AML-193 (cell line): ENCODE data around the gene C11orf21.
A peak's percentile ranks its signal among the peaks of the same experiment; 100 is the strongest.
"Not testable (repeated sequence)": the region's sequence is repeated elsewhere in the genome, so short reads cannot be mapped to it uniquely, and the experiment has no call there.

Source experiments
- DNase-seq, 2 experiments: peaks; one replicate each; lab custom pipeline; 2025; lab: John Stamatoyannopoulos, UW

Gene C11orf21

DNA sequence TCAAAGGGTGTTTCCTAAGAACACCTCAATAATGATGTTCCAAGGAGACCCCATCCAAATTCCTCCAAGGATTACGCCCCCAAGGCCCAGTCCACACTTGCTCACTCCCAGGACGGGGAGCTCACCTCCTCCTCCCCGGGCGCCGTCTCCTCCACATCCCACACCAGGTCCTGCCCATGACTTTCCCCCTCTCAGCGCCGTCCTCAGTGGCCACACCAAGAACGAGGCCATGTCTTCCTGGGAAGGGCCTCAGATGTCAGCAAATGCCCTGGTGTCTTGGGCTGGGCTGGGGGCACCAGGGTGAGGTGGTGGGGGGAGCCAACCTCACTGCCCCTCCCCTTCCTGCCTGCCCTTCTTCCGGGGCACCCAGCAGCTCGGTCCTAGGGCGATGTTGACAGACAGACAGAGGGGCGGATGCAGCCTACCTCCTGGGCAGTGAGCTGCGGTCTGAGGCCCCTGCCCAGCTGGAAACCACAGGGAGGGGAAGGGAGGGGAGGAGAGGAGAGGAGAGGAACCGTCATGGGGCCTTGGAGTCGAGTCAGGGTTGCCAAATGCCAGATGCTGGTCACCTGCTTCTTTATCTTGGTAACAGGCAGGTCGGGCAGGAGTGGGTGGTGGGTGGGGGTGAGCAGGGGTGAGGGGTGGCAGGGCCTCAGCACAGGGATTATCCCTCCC is at the start of gene C11orf21, which contains the start of gene TSPAN32:
TSS of gene C11orf21 (minus strand) at position 288 of the 675 bp plus-strand sequence. CDS start at position 178, 110 bp downstream.
TSS of gene TSPAN32 (plus strand) at position 383 of the 675 bp plus-strand sequence. CDS start at position 520, 137 bp downstream.
- peak; percentile 95 to 97 for DNase-seq

DNA sequence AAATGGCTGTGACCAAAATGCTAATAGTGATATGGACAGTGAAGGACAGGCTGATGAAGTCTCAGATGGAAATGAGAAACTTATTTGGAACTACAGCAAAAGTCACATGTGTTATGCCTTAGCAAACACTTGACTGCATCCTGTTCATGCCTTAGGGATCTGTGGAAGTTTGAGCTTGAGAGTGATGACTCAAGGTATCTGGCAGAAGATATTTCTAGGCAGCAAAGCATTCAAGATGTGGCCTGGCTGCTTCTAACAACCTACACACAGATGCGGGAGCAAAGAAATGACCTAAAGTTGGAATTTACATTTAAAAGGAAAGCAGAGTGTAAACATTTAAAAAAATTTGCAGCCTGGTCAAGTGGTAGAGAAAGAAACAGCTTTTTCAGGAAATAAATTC is 47.3 kb upstream of the C11orf21 start:
- DNase-seq: no peak

DNA sequence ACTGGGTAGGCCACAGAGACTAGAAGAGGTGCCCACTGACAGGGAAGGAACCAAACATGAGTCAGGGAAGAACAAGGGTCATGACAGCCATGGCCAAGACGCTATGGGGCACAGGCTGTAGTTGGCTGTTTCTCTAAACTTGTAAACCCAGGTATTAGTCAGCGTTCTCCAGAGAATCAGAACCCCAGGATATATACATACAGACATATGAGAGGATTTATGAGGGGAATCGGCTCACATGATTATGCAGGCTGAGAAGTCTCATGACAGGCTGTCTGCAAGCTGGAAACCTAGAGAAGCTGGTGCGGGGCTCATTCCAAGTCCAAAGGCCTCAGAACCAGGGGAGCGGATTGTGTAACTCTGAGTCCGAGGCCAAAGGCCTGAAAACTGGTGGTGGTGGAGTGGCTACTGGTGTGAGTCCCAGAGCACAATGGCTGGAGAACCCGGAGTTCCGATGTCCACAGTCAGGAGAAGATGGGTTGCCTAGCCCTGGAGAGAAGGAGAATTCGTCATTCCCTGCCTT is 45.7 kb upstream of the C11orf21 start:
- no peak for DNase-seq

DNA sequence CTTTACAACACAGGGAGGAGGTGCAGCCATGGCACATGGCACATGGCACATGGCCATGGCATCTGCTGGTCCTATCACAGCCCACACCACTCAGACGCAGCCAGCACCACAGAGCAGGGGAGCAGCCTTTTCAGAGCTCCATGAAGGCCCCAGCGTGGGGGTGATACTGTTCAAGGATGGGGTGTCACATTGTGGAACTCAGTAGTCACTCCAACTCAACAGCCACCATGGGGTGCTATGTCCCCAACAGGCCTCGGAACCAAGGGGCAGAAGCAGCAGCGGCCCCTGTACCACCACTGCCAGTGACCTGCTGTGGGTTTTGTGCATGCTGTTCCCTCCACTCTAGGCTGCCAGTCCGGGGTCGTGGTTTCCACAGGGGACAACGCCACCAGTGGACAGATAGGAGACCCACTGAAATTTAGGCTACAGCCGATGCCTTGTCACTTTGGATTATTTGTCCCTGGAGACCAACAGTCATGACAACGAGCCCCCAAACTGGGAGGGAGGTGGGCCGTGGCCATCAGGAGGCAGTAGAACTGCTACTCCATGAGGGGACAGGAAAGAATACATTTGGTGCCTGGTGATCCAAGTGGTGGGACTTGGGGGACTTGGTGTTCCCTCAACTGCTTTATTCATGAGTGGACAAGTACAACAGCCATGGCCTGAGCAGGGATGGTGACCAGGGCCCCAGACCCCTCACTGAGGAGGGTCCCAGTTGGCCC is 45.0 kb upstream of the C11orf21 start:
- no peak for DNase-seq

DNA sequence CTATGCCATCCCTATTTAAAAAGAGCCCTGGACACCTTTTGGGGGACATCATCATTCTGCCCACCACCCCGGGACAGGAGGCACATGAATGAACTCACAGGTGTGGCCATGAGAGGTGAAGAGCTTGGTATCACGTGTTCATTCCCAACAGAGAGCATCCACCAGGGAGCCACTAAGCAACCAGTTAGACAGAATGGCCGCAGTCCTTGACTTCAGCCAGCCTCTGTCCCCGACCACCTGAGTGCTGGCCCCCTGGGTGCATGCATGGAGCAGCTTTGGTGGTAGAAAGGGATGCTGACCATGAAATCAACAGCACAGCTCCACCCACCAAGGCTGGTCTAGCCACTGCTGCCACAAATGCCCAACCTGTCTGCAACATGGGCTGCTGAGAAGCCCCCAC is 44.3 kb upstream of the C11orf21 start:
- no peak for DNase-seq

DNA sequence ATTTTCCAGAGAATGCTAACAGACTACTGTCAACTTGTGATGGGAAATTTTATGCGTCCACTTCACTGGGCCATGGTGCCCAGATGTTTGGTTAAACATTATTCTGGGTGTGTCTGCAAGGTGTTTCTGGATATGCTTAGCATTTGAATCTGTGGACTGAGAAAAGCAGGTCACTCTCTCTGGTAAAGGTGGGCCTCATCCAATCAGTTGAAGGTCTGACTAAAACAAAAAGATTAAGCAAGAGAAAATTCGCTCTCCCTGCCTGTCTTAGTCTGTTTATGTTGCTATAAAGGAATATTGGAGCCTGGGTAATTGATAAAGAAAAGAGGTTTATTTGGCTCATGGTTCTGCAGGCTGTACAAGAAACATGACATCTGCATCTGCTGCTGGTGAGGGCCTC is 43.3 kb upstream of the C11orf21 start:
- no peak for DNase-seq

DNA sequence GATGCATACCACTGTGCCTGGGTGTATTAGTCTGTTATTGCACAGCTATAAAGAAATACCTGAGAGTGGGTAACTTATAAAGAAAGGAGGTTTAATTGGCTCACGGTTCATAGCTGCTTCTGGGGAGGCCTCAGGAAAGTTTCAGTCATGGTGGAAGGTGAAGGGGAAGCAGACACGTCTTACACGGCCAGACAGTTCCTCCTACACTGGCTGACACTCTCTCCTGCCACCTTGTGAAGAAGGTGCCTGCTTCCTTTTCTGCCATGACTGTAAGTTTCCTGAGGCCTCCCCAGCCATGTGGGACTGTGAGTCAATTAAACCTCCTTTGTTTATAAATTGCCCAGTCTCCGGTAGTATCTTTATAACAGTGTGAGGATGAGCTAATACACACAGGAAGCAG is 41.8 kb upstream of the C11orf21 start:
- no peak for DNase-seq

DNA sequence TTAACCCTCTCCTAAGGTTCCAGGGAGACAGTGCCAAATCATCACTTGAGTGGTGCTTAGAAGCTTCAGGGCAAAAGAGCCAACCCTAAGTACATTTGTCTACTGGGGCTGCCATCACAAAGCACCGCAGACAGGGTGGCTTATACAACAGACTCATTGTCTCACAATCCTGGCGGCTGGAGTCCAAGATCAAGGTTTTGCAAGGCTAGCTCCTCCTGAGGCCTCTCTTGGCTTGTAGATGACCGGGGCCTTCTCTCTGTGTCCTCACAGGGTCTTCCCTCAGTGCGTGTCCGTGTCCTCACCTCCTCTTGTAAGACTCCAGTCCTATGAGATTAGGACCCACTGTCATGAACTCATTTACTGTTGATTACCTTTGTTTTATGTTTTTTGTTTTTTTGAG is 41.3 kb upstream of the C11orf21 start:
- no peak for DNase-seq

DNA sequence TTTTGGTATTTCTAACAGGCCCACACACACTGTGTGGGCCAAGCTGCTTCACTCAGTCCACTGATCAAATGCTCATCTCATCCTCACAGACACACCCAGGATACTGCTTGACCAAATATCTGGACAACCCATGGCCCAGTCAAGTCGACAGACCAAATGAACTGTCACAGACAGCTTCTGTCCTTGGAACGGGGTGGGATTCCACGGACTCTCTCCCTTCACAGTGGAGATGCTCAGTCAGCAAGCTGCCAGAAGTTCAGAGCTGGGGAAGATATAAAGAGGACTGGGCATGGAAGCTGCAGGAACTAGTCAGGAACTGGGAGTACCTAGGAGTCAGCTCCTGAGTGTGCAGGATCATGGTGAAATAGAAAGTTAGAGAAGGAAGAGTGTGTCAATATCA is 40.8 kb upstream of the C11orf21 start:
- DNase-seq: no peak

DNA sequence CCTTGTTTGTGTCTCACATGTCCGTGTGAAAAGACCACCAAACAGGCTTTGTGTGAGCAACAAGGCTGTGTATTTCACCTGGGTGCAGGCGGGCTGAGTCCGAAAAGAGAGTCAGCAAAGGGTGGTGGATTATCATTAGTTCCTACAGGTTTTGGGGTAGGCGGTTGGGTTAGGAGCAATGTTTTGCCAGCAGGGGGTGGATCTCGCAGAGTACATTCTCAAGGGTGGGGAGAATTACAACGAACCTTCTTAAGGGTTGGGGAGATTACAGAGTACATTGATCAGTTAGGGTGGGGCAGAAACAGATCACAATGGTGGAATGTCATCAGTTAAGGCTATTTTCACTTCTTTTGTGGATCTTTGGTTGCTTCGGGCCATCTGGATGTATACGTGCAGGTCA is 37.0 kb upstream of the C11orf21 start:
- not testable (repeated sequence) for DNase-seq

DNA sequence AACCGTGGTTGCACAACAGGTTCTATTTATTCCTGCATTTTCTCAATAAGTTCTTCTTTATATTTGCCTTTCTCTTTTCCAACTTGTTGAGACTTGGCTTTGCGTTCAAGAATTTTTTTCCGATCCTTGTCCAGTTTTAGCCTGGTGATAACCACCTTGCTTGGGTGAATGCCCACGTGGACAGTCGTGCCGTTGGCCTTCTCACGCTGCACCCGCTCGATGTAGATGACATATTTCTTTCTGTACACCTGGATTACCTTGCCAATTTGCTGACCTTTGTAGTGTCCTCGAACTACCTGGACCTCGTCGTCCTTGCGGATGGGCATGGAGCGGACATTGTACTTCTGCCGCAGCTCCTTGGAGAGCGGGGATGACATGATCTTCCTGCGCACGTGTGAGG is 33.6 kb upstream of the C11orf21 start:
- DNase-seq: not testable (repeated sequence)

DNA sequence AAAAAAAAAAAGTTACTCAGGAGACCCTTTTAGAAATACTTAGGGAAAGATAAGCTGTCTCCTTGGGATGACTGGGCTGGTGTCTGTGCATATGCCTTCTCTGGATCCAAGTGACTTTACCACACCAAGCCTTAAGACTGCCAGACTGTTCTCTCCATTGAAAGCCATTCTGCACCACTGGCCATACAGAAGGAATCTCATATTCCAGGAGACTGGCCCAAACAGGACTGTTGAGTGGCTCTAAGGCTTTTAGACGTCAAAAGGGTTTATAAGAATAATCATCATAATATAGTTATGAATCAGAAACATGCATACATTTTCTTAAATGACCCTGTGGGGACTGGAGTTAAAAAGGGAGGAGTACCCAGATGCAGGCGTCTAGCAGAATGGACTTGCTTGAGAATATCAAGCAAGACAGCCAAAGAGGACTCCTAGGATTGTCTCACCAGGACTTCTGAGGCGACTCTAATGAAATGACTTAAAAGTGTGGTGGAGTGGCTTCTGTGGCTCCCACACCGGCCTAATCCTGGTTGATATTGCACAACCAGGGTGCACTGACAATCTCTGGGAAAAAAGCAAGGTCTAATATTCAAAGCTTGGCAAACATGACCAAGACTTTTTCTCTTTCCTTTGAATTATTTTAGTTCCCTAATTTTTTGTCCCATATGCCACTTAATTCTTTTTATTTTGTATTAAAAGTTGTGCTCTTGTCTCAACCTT is 31.9 kb upstream of the C11orf21 start:
- not testable (repeated sequence) for DNase-seq

DNA sequence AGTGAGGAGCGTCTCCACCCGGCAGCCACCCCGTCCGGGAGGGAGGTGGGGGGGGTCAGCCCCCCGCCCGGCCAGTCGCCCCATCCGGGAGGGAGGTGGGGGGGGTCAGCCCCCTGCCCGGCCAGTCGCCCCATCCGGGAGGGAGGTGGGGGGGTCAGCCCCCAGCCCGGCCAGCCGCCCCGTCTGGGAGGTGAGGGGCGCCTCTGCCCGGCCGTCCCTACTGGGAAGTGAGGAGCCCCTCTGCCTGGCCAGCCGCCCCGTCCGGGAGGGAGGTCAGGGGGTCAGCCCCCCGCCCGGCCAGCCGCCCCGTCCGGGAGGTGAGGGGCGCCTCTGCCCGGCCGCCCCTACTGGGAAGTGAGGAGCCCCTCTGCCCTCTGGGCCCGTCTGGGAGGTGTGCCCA is 30.9 kb upstream of the C11orf21 start:
- not testable (repeated sequence) for DNase-seq

DNA sequence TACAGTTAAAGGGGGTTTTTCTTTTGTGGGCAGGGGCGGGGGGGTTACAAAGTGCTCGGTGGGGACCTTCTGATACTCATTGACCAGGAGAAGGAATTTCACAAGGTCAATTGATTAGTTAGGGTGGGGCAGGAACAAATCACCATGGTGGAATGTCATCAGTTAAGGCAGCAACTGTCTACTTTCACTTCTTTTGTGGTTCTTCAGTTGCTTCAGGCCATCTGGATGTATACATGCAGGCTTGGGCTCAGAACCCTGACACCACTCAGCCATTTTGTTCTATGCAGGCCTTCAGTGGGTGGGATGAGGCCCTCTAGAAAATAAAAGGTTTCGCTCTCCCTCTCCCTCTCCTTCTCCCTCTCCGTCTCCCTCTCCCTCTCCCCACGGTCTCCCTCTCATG is 29.7 kb upstream of the C11orf21 start:
- no peak for DNase-seq

DNA sequence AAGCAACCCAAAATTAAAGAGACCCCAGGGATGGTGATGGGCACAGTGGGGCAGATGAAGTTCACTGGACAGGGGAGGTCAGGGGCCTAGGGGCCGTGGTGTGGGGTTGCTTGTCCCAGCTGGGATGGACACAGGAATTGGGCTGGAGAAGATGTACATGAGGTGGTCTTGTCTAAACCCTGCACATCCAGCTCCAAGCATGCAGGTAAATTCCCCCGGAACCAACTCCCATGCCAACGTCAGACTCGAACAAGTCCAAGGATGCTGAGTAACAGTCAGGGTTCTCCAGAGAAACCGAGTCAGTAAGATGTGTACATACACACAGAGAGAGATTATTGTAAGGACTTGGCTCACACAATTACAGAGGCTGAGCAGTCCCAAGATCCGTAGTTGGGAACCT is 29.0 kb upstream of the C11orf21 start:
- no peak for DNase-seq

DNA sequence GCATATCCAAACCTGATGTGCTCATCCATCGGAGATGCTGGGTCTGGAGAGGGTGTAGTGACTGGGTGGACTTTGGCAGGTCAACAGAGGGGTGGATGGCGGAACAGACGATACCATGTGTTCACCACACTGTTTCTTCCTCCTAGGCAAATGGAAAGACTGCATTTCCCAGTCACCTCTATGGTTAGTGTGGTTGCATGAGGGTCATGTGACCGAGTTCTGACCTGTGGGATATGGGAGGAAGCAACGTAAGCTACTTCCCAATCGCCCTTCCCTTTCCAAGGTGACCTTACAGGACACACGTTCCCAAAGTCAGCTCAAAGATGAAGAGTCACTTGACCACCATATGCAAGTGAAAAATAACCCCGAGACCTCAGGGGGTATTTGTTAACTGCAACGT is 27.8 kb upstream of the C11orf21 start:
- DNase-seq: no peak

DNA sequence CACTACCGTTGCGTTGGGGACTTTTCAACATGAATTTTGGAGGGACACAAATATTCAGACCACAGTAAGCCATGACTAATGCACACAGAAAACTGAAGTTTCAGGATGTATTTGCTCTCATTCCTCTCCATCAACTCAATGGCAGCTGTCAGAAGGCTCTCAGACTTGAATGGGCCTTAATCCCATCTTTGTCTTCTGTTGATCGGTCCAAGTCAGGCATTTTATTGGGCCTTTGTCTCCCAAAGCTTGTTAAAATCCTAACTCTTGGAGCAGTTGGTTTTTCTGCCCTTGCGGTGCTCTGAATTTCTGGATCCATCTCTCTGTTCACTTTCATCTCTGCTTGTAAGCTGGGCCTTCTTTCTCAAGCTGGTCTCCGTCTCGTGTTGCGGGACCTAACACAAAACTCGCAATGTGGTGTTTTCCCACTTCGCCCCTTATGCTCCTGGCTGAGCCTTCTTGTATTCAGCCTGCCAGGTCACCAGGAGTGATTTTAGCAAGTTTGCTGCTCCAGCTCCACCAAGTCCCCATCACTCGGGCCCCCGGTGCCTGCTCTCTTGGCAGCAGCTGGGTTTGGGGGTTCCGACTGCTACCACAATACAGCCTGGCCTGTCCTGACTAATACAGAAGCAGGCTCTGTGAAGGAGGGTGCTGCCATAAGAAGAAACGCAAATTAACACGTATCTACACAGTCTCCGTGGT is 27.1 kb upstream of the C11orf21 start:
- DNase-seq: no peak

DNA sequence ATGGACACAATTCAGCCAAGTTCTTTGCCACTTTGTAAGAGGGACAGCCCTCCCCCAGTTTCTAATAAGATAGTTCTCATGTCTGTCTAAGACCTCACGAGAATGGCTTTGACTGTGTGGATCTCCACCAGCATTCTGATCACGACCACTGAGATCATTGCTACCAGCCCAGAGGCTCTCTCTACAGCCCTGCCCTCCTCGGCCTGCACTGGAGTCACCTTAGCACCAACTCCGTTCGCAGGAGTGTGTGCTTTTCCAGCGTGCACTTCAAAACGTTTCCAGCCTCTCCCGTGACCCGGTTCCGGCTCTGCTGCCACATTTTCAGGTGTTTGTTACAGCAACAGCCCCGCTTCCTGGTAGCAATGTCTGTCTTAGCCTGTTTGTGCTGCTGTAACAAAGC is 26.3 kb upstream of the C11orf21 start:
- no peak for DNase-seq

DNA sequence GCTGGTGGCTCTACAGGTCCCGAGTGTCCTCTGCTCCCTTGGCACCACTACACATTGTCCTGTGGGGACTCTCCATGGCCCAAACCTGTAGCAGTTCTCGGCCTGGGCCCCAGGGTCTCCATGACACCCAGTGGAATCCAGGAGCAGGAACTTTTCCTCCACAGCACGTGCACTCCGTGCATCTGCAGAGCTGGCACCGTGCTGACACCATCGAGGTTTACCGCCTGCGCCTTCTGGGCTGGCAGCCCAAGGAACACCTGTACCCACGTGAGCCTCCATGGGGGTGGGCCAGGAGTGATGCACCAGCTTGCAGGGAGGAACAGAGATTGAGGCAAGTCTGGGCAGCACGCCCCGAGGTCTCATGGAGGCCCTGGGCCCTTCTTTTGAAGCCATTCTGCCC is 25.3 kb upstream of the C11orf21 start:
- no peak for DNase-seq

DNA sequence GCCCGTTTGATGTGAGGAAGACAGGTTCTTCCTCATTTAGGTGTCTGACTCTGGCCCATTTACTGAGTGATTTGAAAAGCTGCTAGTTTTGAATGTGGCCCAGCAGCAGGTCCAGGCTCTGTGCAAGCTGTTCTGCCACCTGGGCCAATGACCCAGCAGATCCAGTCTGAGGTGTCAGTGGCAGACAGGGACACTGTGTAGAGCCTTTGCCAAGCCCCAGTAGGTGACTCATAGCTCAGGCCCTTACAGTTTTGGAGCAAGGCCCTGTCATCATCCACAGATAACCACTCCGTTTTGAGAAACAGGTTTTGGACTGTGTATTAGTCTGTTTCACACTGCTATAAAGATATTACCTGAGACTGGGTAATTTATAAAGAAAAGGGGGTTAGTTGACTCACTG is 24.0 kb upstream of the C11orf21 start:
- no peak for DNase-seq

DNA sequence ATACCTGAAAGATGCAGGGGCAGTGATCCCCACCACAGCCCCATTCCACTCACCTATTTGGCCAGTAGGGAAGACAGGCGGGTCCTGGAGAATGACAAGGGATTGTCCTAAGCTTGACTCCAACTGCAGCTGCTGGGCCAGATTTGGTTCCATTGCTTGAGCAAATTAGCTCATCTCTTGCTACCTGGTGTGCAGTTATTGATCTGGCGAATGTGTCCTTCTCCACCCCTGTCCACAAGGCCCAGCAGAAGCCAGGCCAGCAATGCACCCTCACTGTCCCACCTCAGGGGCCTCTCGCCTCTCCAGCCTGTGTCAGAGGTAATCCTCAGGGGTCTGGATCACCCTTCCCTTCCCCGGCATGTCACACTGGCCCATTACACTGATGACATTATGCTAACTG is 23.4 kb upstream of the C11orf21 start:
- DNase-seq: no peak

DNA sequence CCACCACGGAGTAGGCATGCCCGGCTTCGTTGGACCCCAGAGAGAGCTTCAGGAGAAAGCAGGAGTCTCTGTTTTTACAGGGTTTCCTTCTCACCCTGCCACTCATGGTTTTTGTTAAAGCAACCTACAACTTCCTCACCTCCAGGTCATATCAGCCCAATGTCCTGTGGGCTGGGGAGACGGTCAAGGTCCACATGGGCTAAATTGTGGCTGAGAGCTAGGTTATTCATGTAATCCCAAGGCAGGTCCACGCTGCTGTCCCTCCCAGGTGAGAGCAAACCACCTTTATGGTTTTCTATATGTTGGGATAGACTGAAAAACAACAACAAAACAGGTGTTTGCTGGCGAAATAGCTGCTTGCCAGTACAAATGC is 19.6 kb upstream of the C11orf21 start:
- no peak for DNase-seq
